PC-3 (cell line): Measurements from ENCODE around the gene TMEM97. TPM values are rescaled to one million over a fixed set of nuclear protein-coding genes. Genes with fewer than 3 reads are reported as not detected.

Experiments
- ATAC-seq: fragments of 200-7000 bp; cut with Tn5 transposase; 2 replicates; pipeline ENCODE4 v1.9.1; 2020; ENCODE audit warnings: mild to moderate bottlenecking, moderate library complexity
- BruUV-seq: library from RNA; stranded (reverse); fragments of 400-500 nt; replicated peaks from 2 replicates; lab custom pipeline; 2021; lab: Mats Ljungman, UMichigan
- CTCF ChIA-PET: fragments of 300-600 bp; sonication (Branson Sonifier 250); formaldehyde crosslinking; loops from one replicate; lab custom pipeline; 2022; ENCODE audit warnings: antibody characterized with exemption; lab: Charles Lee
- POLR2A ChIA-PET: fragments of 300-600 bp; sonication (Branson Sonifier 250); formaldehyde crosslinking; loops from one replicate; lab custom pipeline; 2022; ENCODE audit warnings: antibody characterized with exemption; ENCODE audit not compliant: unreplicated experiment; lab: Charles Lee
- DNase-seq: peaks from one replicate; pipeline ENCODE4 v3.0.0-alpha.2; 2015
- H2AFZ ChIP-seq: fragments of 300-600 bp; sonication (generic); 2 replicates; pipeline ENCODE4 v1.6.0; 2016; ENCODE audit warnings: antibody characterized with exemption, low read length
- H3F3A ChIP-seq: fragments of 300-600 bp; sonication (generic); one replicate; pipeline ENCODE4 v1.6.0; 2017; ENCODE audit warnings: antibody characterized with exemption, low read length, control low read depth, mild to moderate bottlenecking; ENCODE audit not compliant: unreplicated experiment
- H3K27ac ChIP-seq: fragments of 300-600 bp; sonication (generic); 2 replicates; pipeline ENCODE4 v1.5.1; 2016; ENCODE audit warnings: mild to moderate bottlenecking, low read length
- H3K27me3 ChIP-seq: fragments of 300-600 bp; sonication (generic); 2 replicates; pipeline ENCODE4 v1.6.1; 2016; ENCODE audit warnings: low read length, mixed read lengths
- H3K36me3 ChIP-seq: fragments of 300-600 bp; sonication (generic); 2 replicates; pipeline ENCODE4 v1.6.1; 2016; ENCODE audit warnings: low read depth, mixed run types, low read length, mixed read lengths
- H3K4me1 ChIP-seq: fragments of 300-600 bp; sonication (generic); 2 replicates; pipeline ENCODE4 v1.5.1; 2016; ENCODE audit warnings: low read length; ENCODE audit not compliant: insufficient read depth
- H3K4me2 ChIP-seq: fragments of 300-600 bp; sonication (generic); 2 replicates; pipeline ENCODE4 v1.6.0; 2016; ENCODE audit warnings: low read length
- H3K4me3 ChIP-seq: fragments of 300-600 bp; sonication (generic); 2 replicates; pipeline ENCODE4 v1.5.1; 2016; ENCODE audit warnings: mild to moderate bottlenecking, low read length, mixed read lengths
- H3K79me2 ChIP-seq: fragments of 300-600 bp; sonication (generic); 2 replicates; pipeline ENCODE4 v1.6.1; 2017; ENCODE audit warnings: low read length, mixed read lengths
- H3K9ac ChIP-seq: fragments of 300-600 bp; sonication (generic); 2 replicates; pipeline ENCODE4 v1.6.0; 2016; ENCODE audit warnings: mild to moderate bottlenecking, low read length
- H3K9me2 ChIP-seq: fragments of 300-600 bp; sonication (generic); replicated peaks from 2 replicates; pipeline ENCODE4 v1.6.1; 2016; ENCODE audit warnings: mixed run types, low read length, mixed read lengths
- H3K9me3 ChIP-seq: fragments of 300-600 bp; sonication (generic); 2 replicates; pipeline ENCODE4 v1.6.1; 2016; ENCODE audit warnings: low read length, mixed read lengths
- H4K20me1 ChIP-seq: fragments of 300-600 bp; sonication (generic); 2 replicates; pipeline ENCODE4 v1.6.1; 2016; ENCODE audit warnings: low read length, mixed read lengths
- CTCF ChIP-seq: fragments of 300-600 bp; sonication (generic); conservative IDR thresholded peaks from 2 replicates; pipeline ENCODE4 v1.5.1; 2017; ENCODE audit warnings: antibody characterized with exemption, low read depth, mild to moderate bottlenecking, low read length
- EZH2 ChIP-seq: fragments of 300-600 bp; sonication (generic); IDR thresholded peaks from one replicate; pipeline ENCODE4 v1.6.1; 2017; ENCODE audit warnings: antibody characterized with exemption, mild to moderate bottlenecking, low read length; ENCODE audit not compliant: unreplicated experiment
- EZH2phosphoT487 ChIP-seq: fragments of 300-600 bp; sonication (generic); IDR thresholded peaks from 2 replicates; pipeline ENCODE4 v1.6.1; 2018; ENCODE audit warnings: mild to moderate bottlenecking, antibody characterized with exemption, low read length, borderline replicate concordance
- intact Hi-C: fragments of 100-400 bp; cut with micrococcal nuclease; formaldehyde crosslinking; loops from 2 replicates; pipeline ENCODE4 v1.9.0; 2023
- total RNA-seq: library from RNA; depleted of rRNA; stranded (reverse); fragments of >200 nt; gene quantifications from 2 replicates; pipeline ENCODE4 v1.2.3, GENCODE V29; 2014

TMEM97 gene
- total RNA-seq, 1 experiment from 2014 or later, result 40.5 TPM

DNA sequence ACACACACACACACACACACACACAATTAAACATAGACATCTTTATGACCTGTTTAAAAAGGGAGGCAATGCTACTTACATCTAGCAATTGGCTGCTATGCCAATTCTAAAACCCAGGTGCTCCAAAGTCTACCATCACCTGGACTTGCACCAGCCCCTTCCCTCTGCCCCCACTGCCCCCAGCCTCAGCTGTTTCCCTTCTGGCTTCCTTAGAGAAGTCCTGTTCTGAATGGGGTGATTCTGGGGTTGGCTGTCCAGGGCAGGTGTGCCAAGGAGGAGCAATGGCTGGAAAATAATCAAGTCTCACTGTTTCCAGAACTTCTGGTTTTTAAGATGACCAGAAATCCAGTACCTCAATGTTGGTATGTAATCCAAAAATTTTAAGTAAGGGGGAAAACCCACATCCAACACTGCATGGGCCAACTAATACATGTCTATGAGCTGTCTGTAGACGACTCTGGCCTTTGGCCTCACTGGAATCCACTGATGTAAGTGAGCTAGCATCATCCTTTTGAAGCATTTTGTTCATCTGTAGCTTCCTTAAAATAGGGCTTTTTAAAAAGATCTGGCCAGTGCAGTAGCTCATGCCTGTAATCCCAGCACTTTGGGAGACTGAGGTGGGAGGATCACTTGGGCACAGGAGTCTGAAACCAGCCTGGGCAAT is 14.2 kb downstream of the TMEM97 start:
- intact Hi-C loops, result no loop called here
- CTCF ChIA-PET, result no interaction called here
- H3K9ac ChIP-seq, result no peak overlapping the region
- H3K36me3 ChIP-seq, result peaks cover 2% of the 10 kb centered on the region; the same call in 1 of the 2 replicates
- ATAC-seq (no peak), DNase-seq (no peak)
- H3K4me1 ChIP-seq, result peaks cover 23% of the 10 kb centered on the region
- H3F3A ChIP-seq, result no peaks in the 10 kb centered on the region
- H3K27ac ChIP-seq, result no peak overlapping the region
- no peaks in the 10 kb centered on the region for H3K9me2 ChIP-seq
- POLR2A ChIA-PET, result no interaction called here
- 0 out of 2 replicates have a peak, but pooled peaks cover 6% of the 10 kb centered on the region for H4K20me1 ChIP-seq
- no peaks in the 10 kb centered on the region for H3K9me3 ChIP-seq
- TF ChIP-seq CTCF (no peak), EZH2phosphoT487 (no peak), EZH2 (no peak)
- no peaks in the 10 kb centered on the region for H3K27me3 ChIP-seq
- peaks cover 49% of the 10 kb centered on the region for H3K79me2 ChIP-seq
- no TSS peak for BruUV-seq
- no peak overlapping the region for H3K4me2 ChIP-seq
- H3K4me3 ChIP-seq, result no peak overlapping the region
- H2AFZ ChIP-seq, result no peak overlapping the region

DNA sequence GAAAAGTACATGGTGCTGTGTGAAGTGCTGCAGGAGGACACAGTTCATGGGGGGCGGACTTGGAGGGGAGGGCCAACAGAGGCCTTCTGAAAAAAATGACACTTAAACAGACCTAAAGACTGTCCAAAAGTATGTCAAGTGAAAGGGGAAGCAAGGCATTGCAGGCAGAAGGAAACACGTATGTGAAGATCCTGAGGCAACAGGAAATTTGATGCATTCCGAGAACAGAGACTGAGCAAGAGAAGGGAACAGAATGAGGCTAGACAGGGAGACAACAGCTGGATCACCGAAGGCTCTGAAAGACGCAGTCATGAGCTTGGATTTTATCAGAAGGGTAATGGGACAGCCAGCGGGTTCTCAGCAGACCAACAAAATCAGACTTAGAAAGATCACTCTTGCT is 15.2 kb downstream of the TMEM97 start:
- no peak for ATAC-seq
- H3K36me3 ChIP-seq, result no peaks in the 10 kb centered on the region
- H3K9ac ChIP-seq, result peak overlapping the region; percentile 84
- H3K9me3 ChIP-seq, result no peaks in the 10 kb centered on the region
- H3K4me3 ChIP-seq, result peak overlapping the region; percentile 97
- no peaks in the 10 kb centered on the region for H3K9me2 ChIP-seq
- H3K27ac ChIP-seq, result no peak overlapping the region
- no peak for TF ChIP-seq EZH2
- TF ChIP-seq CTCF, result no peak
- no peak for TF ChIP-seq EZH2phosphoT487
- H3K79me2 ChIP-seq, result peaks cover 56% of the 10 kb centered on the region
- H4K20me1 ChIP-seq, result 0 out of 2 replicates have a peak, but pooled peaks cover 6% of the 10 kb centered on the region
- no peaks in the 10 kb centered on the region for H3F3A ChIP-seq
- peak overlapping the region; percentile 98 for H3K4me2 ChIP-seq
- H3K27me3 ChIP-seq, result no peaks in the 10 kb centered on the region
- no TSS peak for BruUV-seq
- peaks cover 25% of the 10 kb centered on the region for H3K4me1 ChIP-seq
- ChIA-PET CTCF (no interaction called here), POLR2A (no interaction called here)
- H2AFZ ChIP-seq, result no peak overlapping the region
- DNase-seq, result no peak
- intact Hi-C loops, result no loop called here

- H2AFZ ChIP-seq, result peak overlapping the region; percentile 92
- H3K27ac ChIP-seq, result no peak overlapping the region; the same call in 1 of the 2 replicates
- H3K36me3 ChIP-seq, result no peaks in the 10 kb centered on the region
- TF ChIP-seq EZH2phosphoT487 (no peak), EZH2 (no peak), CTCF (no peak)
- DNase-seq (no peak), ATAC-seq (no peak)
- H3K9me3 ChIP-seq, result no peaks in the 10 kb centered on the region
- CTCF ChIA-PET, result interaction anchor here (1.4 kb wide), 1 partner anchor 12 kb away, joined by 5 read pairs; no protein-coding TSS in a partner anchor
- H3K4me2 ChIP-seq, result peak overlapping the region; percentile 98
- intact Hi-C loops, result loop anchor here (1.0 kb wide), 1 partner anchor 23 kb away; the partner anchor contains the start of gene POLDIP2
- H3K27me3 ChIP-seq, result no peaks in the 10 kb centered on the region
- peak overlapping the region; percentile 97 for H3K4me3 ChIP-seq
- TSS peak; percentile 38 for BruUV-seq
- peak overlapping the region; percentile 84 for H3K9ac ChIP-seq
- 0 out of 2 replicates have a peak, but pooled peaks cover 6% of the 10 kb centered on the region for H4K20me1 ChIP-seq
- no peaks in the 10 kb centered on the region for H3F3A ChIP-seq
- POLR2A ChIA-PET, result interaction anchor here (0.8 to 2.3 kb wide), 2 partner anchors 13 to 294 kb away, joined by 3 to 14 read pairs; no protein-coding TSS in a partner anchor
- H3K79me2 ChIP-seq, result peaks cover 60% of the 10 kb centered on the region
- H3K4me1 ChIP-seq, result peaks cover 25% of the 10 kb centered on the region
- H3K9me2 ChIP-seq, result no peaks in the 10 kb centered on the region
These were observed 15.7 kb downstream of the TMEM97 start for GRCh38 chr17:28334666-28335200.
